ENCODE data around the gene ADAMTS13.
A peak's percentile ranks its signal among the peaks of the same experiment; 100 is the strongest.

The ADAMTS13 gene

DNA sequence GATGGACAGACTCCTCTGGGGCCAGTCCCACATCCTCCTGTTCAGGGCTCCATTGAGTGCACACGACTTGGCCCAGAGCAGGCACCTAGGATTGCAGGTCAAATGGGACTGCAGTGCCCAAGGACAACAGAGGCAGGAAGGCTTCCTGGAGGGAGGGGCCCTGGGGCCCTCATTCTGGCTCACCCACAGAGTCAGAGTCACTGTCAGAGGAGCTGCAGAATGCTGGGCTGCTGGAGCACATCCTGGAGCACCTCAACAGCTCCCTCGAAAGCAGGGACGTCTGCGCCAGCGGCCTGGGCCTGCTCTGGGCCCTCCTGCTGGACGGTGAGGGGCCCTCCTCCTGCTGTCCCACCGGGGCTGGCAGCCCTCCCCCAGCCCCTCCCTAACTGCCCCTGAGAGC is 19.5 kb upstream of the ADAMTS13 start:
- TF ChIP-seq ZNF274 (IDR thresholded peaks at IDR 0.05; ENCODE audit: low read depth, low read length), result no peak

DNA sequence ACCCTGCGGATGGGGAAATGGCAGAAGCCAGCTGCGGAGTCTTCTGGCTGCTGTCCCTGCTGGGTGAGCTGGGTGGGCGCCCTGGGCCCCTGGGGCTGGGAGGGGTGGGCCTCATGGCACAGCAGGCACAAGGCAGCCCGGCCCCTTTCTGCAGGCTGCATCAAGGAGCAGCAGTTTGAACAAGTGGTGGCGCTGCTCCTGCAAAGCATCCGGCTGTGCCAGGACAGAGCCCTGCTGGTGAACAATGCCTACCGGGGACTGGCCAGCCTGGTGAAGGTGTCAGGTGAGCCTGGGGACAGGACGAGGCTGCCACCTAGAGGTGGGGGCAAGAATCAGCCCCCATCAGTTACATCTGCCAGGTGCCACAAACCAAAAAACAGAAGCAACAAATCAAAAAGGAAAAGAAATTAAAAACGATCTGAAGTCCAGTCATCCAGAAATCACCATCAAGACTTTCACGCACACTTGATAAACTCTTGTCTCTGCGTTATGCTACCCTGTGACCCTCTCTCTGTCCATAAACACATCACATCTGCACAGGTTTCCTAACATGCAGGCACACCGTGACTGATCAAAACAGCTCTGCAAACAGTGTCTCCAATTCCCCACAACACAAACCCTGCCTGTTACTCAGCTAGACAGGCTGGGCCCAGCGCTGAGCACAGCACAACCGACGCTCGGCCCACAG is 18.3 kb upstream of the ADAMTS13 start:
- no peak overlapping the region for H3K4me3 ChIP-seq (ENCODE audit: low read length)
- TF ChIP-seq ZNF274 (IDR thresholded peaks at IDR 0.05; ENCODE audit: low read depth, low read length), result no peak

More for the DNA sequence above, 19.5 kb upstream of the ADAMTS13 start:
- H3K4me3 ChIP-seq (ENCODE audit: low read length), result no peak overlapping the region

DNA sequence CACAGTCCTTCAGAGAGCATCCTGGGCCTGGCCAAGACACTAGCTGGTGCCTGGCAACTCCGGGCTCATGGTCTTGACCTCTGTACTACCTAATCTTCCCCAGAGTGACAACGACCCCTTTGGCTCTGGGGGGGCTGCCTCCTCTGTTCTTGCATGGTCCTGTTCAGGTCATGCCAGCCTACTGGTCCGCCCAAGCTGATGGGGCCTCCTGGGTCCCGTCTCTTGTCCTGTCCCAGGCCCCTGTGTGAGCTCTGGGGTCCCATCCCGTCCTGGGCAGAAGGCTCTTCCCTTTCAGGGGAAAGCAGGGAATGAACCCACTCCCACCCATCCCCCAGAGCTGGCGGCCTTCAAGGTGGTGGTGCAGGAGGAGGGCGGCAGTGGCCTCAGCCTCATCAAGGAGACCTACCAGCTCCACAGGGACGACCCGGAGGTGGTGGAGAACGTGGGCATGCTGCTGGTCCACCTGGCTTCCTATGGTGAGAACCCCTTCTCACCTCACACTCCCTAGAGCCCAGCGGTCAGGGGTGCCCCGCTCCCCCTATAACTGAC is 17.6 kb upstream of the ADAMTS13 start:
- no peak overlapping the region for H3K4me3 ChIP-seq (ENCODE audit: low read length)
- TF ChIP-seq ZNF274 (IDR thresholded peaks at IDR 0.05; ENCODE audit: low read depth, low read length), result no peak

DNA sequence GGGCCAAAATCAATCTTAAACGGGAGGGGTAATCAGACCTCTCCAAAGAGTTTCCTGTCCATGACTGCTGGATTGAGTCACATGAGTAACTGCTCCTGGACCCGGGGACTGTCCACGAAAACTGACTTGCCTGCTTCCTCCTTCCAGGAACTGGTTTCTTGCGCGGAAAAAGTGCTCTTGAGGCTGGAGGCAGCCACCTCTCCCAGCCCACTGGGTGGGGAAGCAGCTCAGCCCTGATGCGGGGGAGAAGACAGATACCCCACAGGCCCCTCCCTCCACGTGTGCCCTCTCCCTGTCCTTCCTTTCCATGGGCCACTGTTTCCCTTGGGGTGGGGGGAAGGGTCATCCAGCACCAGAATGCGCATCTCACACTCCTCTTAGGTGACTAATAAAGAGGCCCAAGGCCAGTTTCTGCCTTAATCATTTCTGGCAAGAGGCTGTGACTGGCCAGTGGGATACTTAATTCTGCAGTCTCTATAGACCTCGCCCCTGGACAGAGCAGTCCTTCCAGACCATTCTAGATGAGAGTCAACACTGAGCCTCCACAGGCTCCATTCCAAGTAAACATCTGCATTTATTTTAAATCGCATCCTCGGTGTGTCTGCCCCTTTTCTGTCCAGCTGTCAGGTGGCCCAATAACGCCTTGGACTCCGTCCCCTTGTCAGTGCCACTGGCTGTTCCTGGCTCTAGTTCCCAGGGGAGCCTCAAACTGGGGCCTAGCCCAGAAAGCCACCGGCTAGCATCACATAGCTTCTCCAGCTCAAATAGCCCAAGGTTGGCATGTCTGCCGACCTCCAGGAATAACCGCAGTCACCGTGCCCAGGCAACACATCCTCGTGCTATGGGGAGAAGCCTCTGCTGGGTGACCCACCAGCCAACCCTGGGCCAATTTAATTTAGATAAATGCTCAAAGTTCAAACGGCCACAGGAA is 16.4 kb upstream of the ADAMTS13 start:
- no peak overlapping the region for H3K4me3 ChIP-seq (ENCODE audit: low read length)
- no peak for TF ChIP-seq ZNF274 (IDR thresholded peaks at IDR 0.05; ENCODE audit: low read depth, low read length)

DNA sequence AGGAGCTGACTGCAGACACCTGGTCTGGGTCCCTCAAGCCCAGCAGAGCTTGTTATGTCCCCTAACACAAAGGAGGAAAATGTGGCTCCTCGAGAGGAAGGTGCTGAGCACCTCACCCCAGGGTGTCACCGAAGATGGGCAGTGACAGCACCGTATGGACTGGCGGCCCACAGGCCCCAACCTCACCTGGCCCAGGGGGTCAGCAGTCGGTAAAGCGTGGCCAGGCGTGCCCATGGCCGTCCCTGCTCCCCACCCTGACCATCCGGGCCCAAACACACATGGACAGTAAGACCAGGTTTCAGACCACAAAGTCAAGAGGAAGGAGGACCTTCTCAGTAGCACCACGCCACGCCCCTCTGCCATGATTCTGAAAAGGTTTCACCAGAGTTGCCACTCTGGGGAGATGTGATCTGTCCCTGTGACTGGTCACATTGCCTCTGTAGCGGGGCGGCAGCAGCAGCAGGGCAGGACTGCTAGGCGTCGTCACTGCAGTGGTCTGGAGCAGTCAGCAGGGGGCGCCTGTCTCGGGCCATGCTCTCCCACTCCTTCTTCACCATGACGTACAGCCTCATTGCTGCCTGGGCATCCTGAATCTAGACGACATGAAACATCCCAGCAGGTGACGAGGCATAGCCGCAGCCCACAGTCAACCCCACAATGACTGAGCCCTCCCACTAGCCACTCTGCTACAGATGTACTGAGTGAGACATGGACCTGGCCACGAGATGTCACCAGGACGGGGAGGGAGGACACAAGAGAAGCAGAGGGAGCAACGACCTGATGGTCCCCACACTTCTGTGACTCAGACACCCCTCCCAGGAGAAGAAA is 15.5 kb upstream of the ADAMTS13 start:
- TF ChIP-seq ZNF274 (IDR thresholded peaks at IDR 0.05; ENCODE audit: low read depth, low read length), result no peak
- no peak overlapping the region for H3K4me3 ChIP-seq (ENCODE audit: low read length)

DNA sequence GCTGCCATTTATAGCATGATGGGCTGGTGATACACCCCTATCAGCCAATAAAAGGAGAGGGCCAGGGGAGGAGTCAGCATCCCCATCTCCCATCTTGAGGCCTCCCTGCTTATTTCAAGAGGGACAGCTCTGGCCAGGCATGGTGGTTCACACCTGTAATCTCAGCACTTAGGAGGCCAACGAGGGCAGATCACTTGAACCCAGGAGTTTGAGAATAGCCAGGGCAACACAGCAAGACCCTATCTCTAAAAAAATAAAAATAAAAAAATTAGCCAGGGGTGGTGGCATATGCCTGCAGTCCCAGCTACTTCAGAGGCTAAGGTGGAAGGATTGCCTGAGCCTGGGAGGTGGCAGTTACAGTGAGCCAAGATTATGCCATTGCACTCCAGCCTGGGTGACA is 14.1 kb upstream of the ADAMTS13 start:
- H3K4me3 ChIP-seq (ENCODE audit: low read length), result no peak overlapping the region
- no peak for TF ChIP-seq ZNF274 (IDR thresholded peaks at IDR 0.05; ENCODE audit: low read depth, low read length)

DNA sequence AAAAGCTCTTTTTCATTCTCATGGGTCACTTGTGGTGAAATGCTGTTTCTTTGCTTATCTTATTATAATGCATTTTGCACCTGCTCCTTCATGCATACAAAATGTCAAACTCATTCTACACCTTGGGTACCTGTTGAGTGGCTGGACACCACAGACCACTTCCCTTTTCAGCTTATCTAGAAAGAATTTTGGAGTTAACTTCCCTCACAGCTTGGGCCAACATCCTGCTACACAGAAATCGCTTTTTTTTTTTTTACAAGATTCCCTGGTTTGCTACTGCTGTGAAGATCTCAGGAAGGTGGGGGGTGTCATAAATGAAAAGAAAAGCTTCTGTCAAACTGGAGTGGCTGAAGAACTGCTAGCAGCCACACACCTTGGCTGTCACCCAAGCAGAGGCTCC is 7.0 kb upstream of the ADAMTS13 start:
- H3K4me3 ChIP-seq (ENCODE audit: low read length), result no peak overlapping the region

DNA sequence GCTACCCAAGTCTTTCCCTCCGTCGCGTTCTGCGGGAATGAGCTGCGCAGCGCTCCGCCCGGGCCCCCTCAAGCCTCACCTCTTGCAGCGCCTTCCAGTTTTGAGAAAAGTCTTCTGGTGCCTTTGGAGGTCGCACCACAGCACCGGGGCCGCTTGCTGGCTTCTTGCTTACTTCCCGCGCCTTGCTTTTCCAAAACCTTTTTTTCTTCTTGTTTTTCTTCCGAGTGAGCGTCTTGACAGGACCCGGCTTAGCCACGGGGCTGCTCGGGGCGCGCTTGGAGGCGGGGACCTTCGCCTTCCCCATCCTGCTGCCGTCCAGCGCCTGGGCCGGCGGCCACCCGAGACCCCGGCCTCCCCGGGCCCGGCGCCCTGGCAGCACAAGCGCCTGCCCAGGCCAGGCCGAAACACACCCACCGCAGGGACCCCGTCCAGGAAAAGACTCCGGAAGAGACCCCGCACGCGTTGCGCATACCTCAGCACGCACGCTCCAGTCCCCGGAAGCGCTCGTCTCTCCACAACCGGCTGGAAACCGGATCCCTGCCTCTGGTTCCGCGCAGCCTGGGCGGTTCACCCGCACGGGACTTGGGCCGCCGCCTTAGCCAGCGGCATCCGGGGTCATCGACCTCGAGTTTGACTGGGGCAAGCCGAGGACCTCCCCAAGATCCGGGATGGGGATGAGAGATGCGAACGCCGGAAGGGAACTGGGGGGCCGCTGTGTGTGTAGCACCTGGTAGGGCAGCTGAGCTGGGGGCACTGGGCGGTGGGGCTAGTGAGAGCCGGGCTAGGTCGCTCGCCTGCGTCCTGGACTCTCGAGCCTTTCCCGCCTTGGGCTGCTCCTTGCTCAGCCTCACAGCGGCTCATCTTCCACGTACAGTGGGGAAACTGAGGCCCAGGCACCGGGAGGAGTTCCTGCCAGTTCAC is 4.4 kb upstream of the ADAMTS13 start, which contains the start of gene REXO4:
TSS of gene REXO4 (minus strand) at position 470 of the 921 bp plus-strand sequence. CDS start at position 304, 166 bp downstream.
- peak within 1 kb of the TSS; percentile 86 for H3K4me3 ChIP-seq (ENCODE audit: low read length)
- TF ChIP-seq ZNF274 (IDR thresholded peaks at IDR 0.05; ENCODE audit: low read depth, low read length), result no peak

More for the DNA sequence above, 7.0 kb upstream of the ADAMTS13 start:
- no peak for TF ChIP-seq ZNF274 (IDR thresholded peaks at IDR 0.05; ENCODE audit: low read depth, low read length)

DNA sequence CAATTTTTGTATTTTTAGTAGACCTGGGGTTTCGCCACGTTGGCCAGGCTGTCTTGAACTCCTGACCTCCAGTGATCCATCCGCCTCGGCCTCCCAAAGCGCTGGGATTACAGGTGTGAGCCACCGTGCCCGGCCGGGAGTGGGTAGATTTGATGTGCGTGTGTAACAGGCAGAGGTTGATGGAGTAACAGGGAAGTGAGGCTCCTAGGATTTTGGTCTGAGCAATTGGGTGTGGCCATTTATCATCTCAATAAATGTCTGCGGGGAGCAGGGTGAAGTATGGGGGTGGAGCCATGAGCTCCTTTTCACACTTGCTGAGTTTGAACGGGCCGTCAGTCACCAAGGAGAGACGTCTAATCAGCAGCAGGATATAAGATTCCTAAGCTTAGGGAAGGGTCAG is 3.2 kb upstream of the ADAMTS13 start:
- no peak for TF ChIP-seq ZNF274 (IDR thresholded peaks at IDR 0.05; ENCODE audit: low read depth, low read length)
- peak overlapping the region; percentile 86; the same call in 1 of the 2 replicates for H3K4me3 ChIP-seq (ENCODE audit: low read length)

DNA sequence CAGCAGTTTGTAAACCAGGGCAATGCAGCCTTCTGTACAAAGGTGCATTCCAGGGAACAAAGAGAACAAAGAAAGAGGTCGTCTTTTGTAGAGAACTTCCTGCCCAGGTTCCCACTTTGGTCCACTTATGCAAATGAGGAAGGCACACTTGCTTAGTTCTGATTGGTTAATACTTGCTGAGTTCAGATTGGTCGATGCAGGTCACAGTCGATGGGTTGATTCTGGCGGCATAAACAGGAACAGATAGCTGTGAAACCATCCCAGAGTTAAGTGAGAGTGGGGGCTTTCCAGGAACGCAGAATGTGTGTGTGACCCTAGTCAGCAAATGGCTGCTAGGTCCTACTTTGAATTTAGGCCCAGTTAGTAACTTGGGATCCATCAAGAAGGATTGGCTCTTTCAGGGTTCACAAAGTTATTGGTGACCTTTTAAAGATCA is 1.8 kb upstream of the ADAMTS13 start:
- TF ChIP-seq ZNF274 (IDR thresholded peaks at IDR 0.05; ENCODE audit: low read depth, low read length), result no peak
- no peak overlapping the region; the same call in 1 of the 2 replicates for H3K4me3 ChIP-seq (ENCODE audit: low read length)

DNA sequence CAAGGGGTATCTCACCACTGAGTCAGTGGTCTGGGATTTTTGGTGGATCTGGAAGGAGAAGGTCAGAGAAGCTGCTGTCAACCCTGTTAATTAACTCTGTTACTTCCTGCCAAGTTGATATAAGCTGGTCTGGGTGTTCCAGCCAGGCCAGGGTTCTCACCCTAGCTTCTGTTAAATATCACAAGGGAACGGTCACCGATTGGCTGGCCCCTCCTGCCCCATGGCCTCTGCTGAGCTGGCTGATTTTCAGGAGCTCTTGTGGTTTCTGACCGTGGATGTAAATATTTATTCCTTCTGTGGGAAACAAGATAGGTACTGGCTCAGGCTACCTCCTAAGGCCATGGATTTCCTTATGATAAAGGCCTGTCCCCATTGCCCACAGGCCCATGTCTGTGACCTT is 1.0 kb downstream of the ADAMTS13 start:
- no peak overlapping the region for H3K4me3 ChIP-seq (ENCODE audit: low read length)
- no peak for TF ChIP-seq ZNF274 (IDR thresholded peaks at IDR 0.05; ENCODE audit: low read depth, low read length)

DNA sequence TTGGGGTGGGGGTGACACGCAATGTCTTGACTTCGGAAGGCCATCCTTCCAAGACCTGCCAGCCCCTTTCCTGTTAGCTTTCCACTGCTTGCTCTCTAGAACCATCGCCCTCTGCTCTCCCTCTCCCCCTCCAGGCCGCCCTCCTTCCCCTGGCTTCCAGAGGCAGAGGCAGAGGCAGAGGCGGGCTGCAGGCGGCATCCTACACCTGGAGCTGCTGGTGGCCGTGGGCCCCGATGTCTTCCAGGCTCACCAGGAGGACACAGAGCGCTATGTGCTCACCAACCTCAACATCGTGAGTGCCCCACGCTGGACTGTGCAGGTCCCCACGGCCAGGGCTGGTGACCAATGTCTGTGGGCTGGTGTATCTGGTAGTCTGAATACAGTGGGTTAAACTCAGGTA is 2.0 kb downstream of the ADAMTS13 start:
- no peak overlapping the region for H3K4me3 ChIP-seq (ENCODE audit: low read length)
- TF ChIP-seq ZNF274 (IDR thresholded peaks at IDR 0.05; ENCODE audit: low read depth, low read length), result no peak

Data from GM08714 (cell line).